HG03442 (cell line): ENCODE data around the gene SLC4A3.
"Not testable (repeated sequence)": the region's sequence is repeated elsewhere in the genome, so short reads cannot be mapped to it uniquely, and the experiment has no call there.

Source experiments
- ATAC-seq: cut with Tn5 transposase; IDR thresholded peaks from one replicate; pipeline ENCODE4 v1.9.1; 2021; ENCODE audit warnings: mild to moderate bottlenecking, moderate library complexity; ENCODE audit not compliant: unreplicated experiment

SLC4A3 gene

GRCh38 chr2:219675221-219675620, 47.8 kb downstream of the SLC4A3 start:
- ATAC-seq, result no peak

- no peak for ATAC-seq
Measured at GRCh38 chr2:219676586-219676985, 49.2 kb downstream of the SLC4A3 start.

DNA sequence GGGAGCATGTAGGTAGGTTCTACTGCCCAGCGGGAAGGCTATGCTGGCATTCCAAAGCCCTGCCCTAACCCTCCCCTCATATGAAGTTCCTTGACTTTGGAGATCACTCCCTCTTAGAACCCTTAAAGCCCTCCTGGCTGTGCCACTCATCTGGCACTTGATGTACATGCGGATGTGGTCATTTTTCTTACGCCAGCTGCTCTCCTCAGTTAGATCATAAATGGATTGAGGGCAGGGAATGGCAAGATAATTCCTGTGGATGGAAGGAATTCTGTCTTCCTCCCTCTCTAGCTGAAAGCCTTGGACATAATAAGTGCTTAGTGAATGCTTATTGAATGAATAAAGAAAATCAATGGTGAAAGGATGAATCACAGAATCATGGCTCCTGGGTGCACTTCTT, 51.6 kb downstream of the SLC4A3 start:
- ATAC-seq, result no peak

DNA sequence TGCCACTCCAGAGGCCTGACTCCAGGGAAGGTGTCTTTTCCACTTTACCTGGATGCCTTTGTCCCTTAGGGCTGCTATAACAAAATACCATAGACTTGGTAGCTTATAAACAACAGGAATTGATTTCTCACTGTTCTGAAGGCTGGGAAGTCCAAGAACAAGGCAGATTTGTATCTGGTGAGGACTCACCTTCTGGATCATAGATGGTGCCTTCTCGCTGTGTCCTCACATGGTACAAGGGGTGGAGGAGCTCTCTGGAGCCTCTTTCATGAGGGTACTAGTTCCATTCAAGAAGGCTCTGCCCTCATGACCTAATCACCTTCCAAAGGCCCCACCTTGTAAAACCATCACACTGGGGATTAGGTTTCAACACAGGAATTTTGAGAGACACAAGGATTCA, 52.1 kb downstream of the SLC4A3 start:
- no peak for ATAC-seq

GRCh38 chr2:219680958-219681693, 53.7 kb downstream of the SLC4A3 start:
- ATAC-seq, result no peak

DNA sequence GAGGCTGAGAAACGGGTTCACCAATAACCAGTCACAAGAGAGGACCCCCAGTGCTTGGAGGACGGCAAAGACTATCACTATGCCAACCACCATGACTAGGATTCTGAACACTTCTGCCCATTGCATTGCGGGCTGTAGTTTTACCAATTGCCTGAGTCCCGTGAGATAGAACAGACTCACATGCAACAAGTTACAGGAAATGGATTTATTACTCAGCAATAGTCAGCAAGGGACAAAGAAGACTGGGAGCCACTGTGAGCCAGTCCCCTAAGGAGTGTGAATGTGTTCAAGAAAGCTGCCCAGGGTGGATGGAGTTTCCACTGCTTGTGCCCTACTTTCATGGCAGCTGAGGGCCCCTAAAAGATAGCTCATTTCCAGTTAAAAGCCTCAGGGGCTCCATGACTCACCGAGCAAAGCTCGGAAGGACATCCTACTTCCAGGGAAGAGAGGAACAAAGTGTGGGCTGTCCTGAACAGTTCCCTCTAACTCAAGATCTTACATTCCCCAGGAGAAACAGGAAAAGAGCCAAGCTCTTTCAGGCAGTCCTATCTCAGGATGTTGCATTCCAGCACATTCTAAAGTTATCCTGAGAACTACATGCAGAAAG, 54.4 kb downstream of the SLC4A3 start:
- ATAC-seq, result no peak

GRCh38 chr2:219683474-219683873, 56.0 kb downstream of the SLC4A3 start:
- ATAC-seq, result not testable (repeated sequence)

DNA sequence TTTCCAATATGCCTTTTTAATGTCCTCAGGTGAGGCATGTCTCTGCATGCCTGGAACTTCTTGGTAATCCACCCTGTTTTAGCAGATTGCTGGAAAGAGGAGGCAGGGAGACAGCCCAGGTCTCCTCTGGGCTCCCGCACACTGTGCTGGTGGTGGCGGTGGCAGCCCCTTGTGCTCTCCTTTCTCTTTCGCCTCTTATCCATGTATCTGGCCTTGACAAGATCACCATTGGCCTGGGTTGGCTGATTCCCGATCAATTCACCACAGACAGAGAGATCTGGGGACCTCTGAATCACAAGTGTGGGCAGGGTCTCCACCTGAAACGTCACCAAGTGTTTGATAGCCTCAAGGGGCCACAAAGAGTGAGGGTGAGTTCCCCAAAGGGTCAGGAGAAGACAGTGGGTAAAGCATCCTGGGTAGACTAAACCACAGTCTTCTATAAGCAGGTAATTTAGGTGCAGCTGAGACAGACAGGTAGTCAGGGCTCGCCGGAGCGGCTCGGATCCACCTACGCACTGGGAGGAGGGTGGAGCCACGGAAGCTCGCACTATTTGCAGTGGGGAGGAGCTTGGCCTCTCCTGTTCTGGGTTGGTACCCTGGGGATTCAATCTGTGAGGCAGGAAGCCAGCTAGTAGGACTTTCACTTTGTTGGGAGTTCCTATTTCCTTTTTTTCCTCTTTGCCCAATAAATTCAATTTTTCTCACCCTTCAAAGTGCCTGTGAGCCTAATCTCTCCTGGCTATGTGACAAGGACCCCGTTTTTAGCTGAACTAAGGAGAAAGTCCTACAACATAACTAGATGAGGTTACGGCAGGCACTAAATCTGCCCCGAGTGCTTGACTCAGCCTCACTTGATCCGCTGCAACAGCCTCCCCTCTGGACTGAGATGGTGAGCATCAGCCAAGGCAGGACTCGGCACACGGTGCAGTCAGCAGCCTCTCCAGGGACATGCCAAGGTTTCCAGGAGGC, 57.6 kb downstream of the SLC4A3 start:
- peak; percentile 98 for ATAC-seq

- no peak for ATAC-seq
Measured at GRCh38 chr2:219687272-219687671, 59.8 kb downstream of the SLC4A3 start.

GRCh38 chr2:219687882-219688559, 60.6 kb downstream of the SLC4A3 start:
- ATAC-seq, result no peak

DNA sequence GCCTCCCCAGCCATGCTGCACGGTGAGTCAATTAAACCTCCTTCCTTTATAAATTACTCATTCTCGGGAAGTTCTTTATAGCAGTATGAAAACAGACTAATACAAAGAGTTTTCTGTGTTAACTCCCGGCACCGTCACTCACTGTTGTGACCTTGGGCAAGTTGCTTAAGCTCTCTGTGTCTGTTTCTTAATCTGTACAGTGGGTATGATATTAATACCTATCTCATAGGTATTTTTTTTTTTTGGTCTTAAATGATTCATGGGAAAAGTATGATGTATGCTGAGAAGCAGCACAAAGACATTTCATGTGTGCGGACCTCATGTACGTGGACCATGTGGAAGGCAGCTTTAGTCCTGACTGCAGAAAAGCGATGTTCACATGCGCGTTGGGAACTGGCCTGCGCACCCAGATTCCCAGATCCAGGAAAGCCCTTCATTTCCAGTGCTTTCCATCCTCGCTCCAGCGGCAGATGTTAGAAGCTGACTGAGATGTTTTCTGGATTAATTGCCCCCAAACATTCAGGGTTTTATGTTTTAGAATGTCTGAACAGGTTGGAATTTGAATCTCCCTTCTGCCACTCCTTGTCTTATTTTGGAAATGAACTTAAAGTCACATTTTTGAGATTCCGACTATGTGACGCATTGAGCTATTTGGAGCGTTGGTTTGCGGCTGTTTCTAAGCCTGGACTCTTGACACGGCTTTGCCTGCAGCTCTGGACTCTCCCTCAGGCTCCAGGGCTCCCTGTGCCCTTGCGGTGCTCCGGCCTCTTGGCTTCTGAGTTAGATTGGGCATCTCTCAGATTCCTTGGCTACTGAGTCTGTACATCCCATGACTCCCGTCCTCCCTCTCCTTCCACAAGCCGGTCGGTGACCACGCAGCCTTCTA, 61.4 kb downstream of the SLC4A3 start:
- no peak for ATAC-seq

DNA sequence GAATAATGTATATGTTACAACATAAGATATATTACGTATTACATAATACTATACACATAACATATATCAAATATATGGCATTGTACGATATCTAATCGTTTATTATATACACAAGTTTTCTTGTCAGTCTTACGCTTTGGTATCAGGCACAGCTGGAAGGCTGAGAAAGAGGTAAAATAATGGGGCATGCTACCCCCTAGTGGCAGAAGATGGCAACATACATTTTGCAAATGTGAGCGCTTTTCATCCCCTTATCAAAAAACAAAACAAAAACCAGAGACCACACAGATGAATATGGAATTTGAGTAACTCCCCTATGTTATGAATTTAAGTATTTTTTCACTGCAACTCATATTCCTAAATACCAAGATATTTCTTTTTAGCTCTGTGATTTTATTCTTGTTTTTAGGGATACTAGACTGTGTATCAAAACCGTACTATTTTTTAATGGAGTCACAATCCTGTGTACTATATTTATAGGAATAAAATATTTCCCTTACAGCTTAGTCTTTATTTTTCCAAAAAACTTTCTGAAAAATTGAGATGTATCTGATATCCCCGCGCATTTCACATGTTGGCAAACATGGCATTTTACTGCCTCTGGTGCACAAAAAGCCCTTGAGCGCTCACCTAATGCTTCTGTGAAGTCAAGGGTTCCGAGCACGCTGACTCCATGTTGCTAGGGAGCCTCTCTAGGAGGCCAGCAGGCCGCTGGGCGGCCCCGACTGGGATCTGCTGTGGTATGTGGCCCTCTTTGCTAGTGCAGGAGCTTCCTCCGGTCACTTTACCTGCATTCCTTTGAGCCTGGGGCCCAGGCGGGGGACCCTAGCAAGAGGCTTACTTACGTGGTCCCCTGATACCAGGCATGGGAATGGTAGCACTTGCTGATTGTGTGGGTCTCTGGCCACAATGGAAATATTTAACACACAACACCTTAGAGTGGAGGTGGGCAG, 62.5 kb downstream of the SLC4A3 start:
- peak; percentile 32 for ATAC-seq

DNA sequence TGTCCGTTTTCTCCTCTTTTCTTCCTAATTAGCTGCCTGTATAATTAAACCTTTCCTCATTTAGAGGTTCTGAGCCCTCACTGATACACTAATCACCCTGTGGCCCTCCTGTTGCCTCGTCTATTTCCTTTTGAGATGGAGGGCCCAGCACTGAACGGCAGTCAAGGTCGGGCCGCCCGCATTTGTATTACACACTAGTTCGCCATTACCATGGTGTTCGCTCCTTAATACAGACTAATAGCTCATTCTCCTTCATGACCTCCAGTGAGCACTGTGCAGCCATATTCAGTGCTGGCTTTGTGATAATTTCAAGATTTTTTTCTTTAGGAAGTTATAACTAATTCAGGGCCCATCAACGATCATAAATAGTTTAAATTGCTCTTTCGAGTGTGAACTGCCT, 64.1 kb downstream of the SLC4A3 start:
- no peak for ATAC-seq
